CD4-positive, alpha-beta T cell (primary cell): ENCODE data around the gene ZNF77. TPM values are rescaled to one million over a fixed set of nuclear protein-coding genes. Genes with fewer than 3 reads are reported as not detected.

Experiments used
- ATAC-seq: fragments of 200-7000 bp; cut with Tn5 transposase; one replicate; pipeline ENCODE4 v1.10.0; 2022; ENCODE audit warnings: mild to moderate bottlenecking; ENCODE audit not compliant: poor library complexity
- CTCF ChIA-PET: fragments of 350-600 bp; sonication (Branson Sonifier 250); formaldehyde crosslinking; loops from one replicate; lab custom pipeline; 2021; ENCODE audit warnings: antibody characterized with exemption, inconsistent platforms; lab: Charles Lee
- POLR2A ChIA-PET: fragments of 350-600 bp; sonication (Branson Sonifier 250); formaldehyde crosslinking; loops from one replicate; lab custom pipeline; 2021; ENCODE audit warnings: antibody characterized with exemption, inconsistent platforms; lab: Charles Lee
- DNase-seq, 14 experiments: peaks; one replicate each; pipeline ENCODE4 v3.0.0-alpha.2; 2013 to 2020; ENCODE audit warnings: mixed read lengths in 2 of 14
- H3K27ac ChIP-seq, 2 donors: one replicate each; pipeline versions ENCODE4 v1.5.1 to v1.7.0; 2013; ENCODE audit warnings: low read length in 2 of 2, low read depth in 1 of 2, mild to moderate bottlenecking in 1 of 2
- H3K27me3 ChIP-seq, 2 experiments: 1 replicate in 1 of 2; 2 replicates in 1 of 2; pipeline versions ENCODE4 v1.6.1 to v1.7.0; 2013; ENCODE audit warnings: low read length in 2 of 2, control low read depth in 1 of 2, mild to moderate bottlenecking in 1 of 2, moderate library complexity in 1 of 2; ENCODE audit not compliant: insufficient read depth in 2 of 2, control insufficient read depth in 1 of 2
- H3K36me3 ChIP-seq: one replicate; pipeline ENCODE4 v1.6.1; 2013; ENCODE audit warnings: low read length, control low read depth; ENCODE audit not compliant: insufficient read depth
- H3K4me1 ChIP-seq: one replicate; pipeline ENCODE4 v1.6.1; 2013; ENCODE audit warnings: low read length, control low read depth; ENCODE audit not compliant: insufficient read depth
- H3K4me3 ChIP-seq: one replicate; pipeline ENCODE4 v1.5.1; 2013; ENCODE audit warnings: mild to moderate bottlenecking, low read length, moderate library complexity
- H3K9me3 ChIP-seq, 2 experiments: 1 replicate in 1 of 2; 2 replicates in 1 of 2; pipeline versions ENCODE4 v1.6.1 to v1.7.0; 2013; ENCODE audit warnings: low read length in 2 of 2, mild to moderate bottlenecking in 2 of 2, control low read depth in 1 of 2, moderate library complexity in 1 of 2; ENCODE audit not compliant: control insufficient read depth in 1 of 2, insufficient read depth in 1 of 2
- H3K27ac Mint-ChIP-seq: one replicate; pipeline ENCODE4 v1.8.0; 2020; ENCODE audit warnings: mixed read lengths
- H3K27me3 Mint-ChIP-seq: one replicate; pipeline ENCODE4 v1.8.0; 2021; ENCODE audit warnings: mixed read lengths
- H3K36me3 Mint-ChIP-seq: one replicate; pipeline ENCODE4 v1.8.0; 2021; ENCODE audit warnings: low read depth, mixed read lengths
- H3K4me1 Mint-ChIP-seq: one replicate; pipeline ENCODE4 v1.8.0; 2021; ENCODE audit warnings: low read depth, mixed read lengths
- H3K4me3 Mint-ChIP-seq: one replicate; pipeline ENCODE4 v1.8.0; 2020; ENCODE audit warnings: mild to moderate bottlenecking, mixed read lengths
- H3K9me3 Mint-ChIP-seq: one replicate; pipeline ENCODE4 v1.8.0; 2020; ENCODE audit warnings: mixed read lengths
- CTCF ChIP-seq: fragments of 200-600 bp; IDR thresholded peaks from one replicate; pipeline ENCODE4 v1.8.0; 2022; ENCODE audit warnings: antibody characterized with exemption, mild to moderate bottlenecking
- intact Hi-C, 2 experiments: fragments of 100-400 bp; cut with DNase I in 1 of 2; cut with micrococcal nuclease in 1 of 2; formaldehyde crosslinking; loops; one replicate each; pipeline versions ENCODE4 v1.15.1 to v1.9.0; 2023 to 2025; cut with DNase I, micrococcal nuclease
- total RNA-seq, 174 experiments: library from RNA in 2 of 174; stranded (reverse) in 2 of 174; gene quantifications; one replicate each; pipeline ENCODE4 v1.2.3 and lab custom pipeline; 2021 to 2026

The ZNF77 gene
- total RNA-seq, 2 experiments from 2014 or later = 2.0 to 2.4 TPM

DNA sequence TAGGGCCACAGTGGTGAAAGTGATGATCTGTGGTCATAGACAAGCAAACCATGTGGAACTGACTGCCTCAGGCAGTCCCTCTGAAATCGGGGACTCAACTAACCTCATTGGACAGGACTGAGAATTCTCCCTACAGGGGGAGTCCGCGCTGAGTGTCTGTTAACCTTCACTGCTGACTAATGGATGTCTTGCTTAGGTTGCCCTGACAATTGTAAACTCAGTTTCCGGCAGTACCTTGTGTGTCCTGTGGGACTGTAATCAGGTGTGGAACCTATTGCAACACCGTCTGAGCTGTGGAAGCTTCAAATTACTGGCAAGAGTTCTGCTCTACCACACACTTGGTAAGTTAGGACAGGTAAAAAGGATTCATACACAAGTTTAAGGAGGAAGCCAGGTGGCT, 21.8 kb downstream of the ZNF77 start:
- H3K36me3 Mint-ChIP-seq = peaks cover 13% of the 10 kb centered on the region
- POLR2A ChIA-PET = no interaction called here
- no peak overlapping the region for H3K4me3 ChIP-seq
- H3K27me3 Mint-ChIP-seq = no peaks in the 10 kb centered on the region
- H3K4me1 Mint-ChIP-seq = no peaks in the 10 kb centered on the region
- peaks cover 3 to 12% of the 10 kb centered on the region in 2 experiments for H3K9me3 ChIP-seq
- H3K27ac Mint-ChIP-seq = no peak overlapping the region
- DNase-seq (no peak), ATAC-seq (no peak)
- H3K27me3 ChIP-seq = no peaks in the 10 kb centered on the region
- H3K4me3 Mint-ChIP-seq = no peak overlapping the region
- TF ChIP-seq CTCF = no peak
- no peaks in the 10 kb centered on the region for H3K4me1 ChIP-seq
- H3K9me3 Mint-ChIP-seq = no peaks in the 10 kb centered on the region
- H3K36me3 ChIP-seq = peaks cover 7% of the 10 kb centered on the region
- CTCF ChIA-PET = no interaction called here
- no peak overlapping the region for H3K27ac ChIP-seq
- intact Hi-C loops = no loop called here

GRCh38 chr19:2917275-2918184, 27.2 kb downstream of the ZNF77 start:
- no peaks in the 10 kb centered on the region for H3K27me3 ChIP-seq
- peaks cover 56% of the 10 kb centered on the region for H3K36me3 Mint-ChIP-seq
- TF ChIP-seq CTCF = no peak
- H3K4me3 ChIP-seq = no peak overlapping the region
- H3K36me3 ChIP-seq = peaks cover 34% of the 10 kb centered on the region
- H3K27me3 Mint-ChIP-seq = no peaks in the 10 kb centered on the region
- DNase-seq (no peak), ATAC-seq (no peak)
- no peaks in the 10 kb centered on the region for H3K4me1 ChIP-seq
- intact Hi-C loops = no loop called here
- H3K9me3 ChIP-seq = peaks cover 9 to 18% of the 10 kb centered on the region in 2 experiments
- H3K27ac ChIP-seq = no peak overlapping the region
- no peaks in the 10 kb centered on the region for H3K4me1 Mint-ChIP-seq
- CTCF ChIA-PET = no interaction called here
- H3K9me3 Mint-ChIP-seq = peaks cover 2% of the 10 kb centered on the region
- H3K4me3 Mint-ChIP-seq = no peak overlapping the region
- POLR2A ChIA-PET = no interaction called here
- H3K27ac Mint-ChIP-seq = no peak overlapping the region

GRCh38 chr19:2912306-2912705, 32.5 kb downstream of the ZNF77 start:
- no peak for TF ChIP-seq CTCF
- H3K27me3 Mint-ChIP-seq = no peaks in the 10 kb centered on the region
- Histone ChIP-seq H3K27me3 (no peaks in the 10 kb centered on the region), H3K4me1 (no peaks in the 10 kb centered on the region), H3K4me3 (no peak overlapping the region), H3K36me3 (peaks cover 20% of the 10 kb centered on the region), H3K27ac (no peak overlapping the region), H3K9me3 (peaks cover 5 to 8% of the 10 kb centered on the region in 2 experiments)
- H3K27ac Mint-ChIP-seq = no peak overlapping the region
- ATAC-seq = no peak
- intact Hi-C loops = no loop called here
- peaks cover 4% of the 10 kb centered on the region for H3K4me1 Mint-ChIP-seq
- no peak for DNase-seq
- peaks cover 2% of the 10 kb centered on the region for H3K9me3 Mint-ChIP-seq
- POLR2A ChIA-PET = no interaction called here
- peaks cover 44% of the 10 kb centered on the region for H3K36me3 Mint-ChIP-seq
- CTCF ChIA-PET = no interaction called here
- no peak overlapping the region for H3K4me3 Mint-ChIP-seq
